Measurements from ENCODE around the gene CATSPER4.

Gene CATSPER4

GRCh38 chr1:26155370-26156284 lies 34.8 kb upstream of the CATSPER4 start:
- H3K4me1 ChIP-seq (ENCODE audit: control insufficient read depth, insufficient read depth, low read length): no peaks in the 10 kb centered on the region
- ChIA-PET POLR2A (interaction anchor here (0.7 kb wide), 1 partner anchor 76 kb away, joined by 4 read pairs; no protein-coding TSS in a partner anchor), CTCF (interaction anchor here (0.6 to 2.7 kb wide), 6 partner anchors 11 to 219 kb away, joined by 3 to 18 read pairs (median 3); partner anchors contain the start of gene ZNF593)
- 0 out of 2 replicates have a peak, but pooled peaks have one; percentile 10 for TF ChIP-seq IKZF3 (tag by site-specific recombination; IDR thresholded peaks at IDR 0.05)
- TF ChIP-seq ZNF585B (tag by site-specific recombination; IDR thresholded peaks at IDR 0.05): no peak
- TF ChIP-seq, protein P1, sequence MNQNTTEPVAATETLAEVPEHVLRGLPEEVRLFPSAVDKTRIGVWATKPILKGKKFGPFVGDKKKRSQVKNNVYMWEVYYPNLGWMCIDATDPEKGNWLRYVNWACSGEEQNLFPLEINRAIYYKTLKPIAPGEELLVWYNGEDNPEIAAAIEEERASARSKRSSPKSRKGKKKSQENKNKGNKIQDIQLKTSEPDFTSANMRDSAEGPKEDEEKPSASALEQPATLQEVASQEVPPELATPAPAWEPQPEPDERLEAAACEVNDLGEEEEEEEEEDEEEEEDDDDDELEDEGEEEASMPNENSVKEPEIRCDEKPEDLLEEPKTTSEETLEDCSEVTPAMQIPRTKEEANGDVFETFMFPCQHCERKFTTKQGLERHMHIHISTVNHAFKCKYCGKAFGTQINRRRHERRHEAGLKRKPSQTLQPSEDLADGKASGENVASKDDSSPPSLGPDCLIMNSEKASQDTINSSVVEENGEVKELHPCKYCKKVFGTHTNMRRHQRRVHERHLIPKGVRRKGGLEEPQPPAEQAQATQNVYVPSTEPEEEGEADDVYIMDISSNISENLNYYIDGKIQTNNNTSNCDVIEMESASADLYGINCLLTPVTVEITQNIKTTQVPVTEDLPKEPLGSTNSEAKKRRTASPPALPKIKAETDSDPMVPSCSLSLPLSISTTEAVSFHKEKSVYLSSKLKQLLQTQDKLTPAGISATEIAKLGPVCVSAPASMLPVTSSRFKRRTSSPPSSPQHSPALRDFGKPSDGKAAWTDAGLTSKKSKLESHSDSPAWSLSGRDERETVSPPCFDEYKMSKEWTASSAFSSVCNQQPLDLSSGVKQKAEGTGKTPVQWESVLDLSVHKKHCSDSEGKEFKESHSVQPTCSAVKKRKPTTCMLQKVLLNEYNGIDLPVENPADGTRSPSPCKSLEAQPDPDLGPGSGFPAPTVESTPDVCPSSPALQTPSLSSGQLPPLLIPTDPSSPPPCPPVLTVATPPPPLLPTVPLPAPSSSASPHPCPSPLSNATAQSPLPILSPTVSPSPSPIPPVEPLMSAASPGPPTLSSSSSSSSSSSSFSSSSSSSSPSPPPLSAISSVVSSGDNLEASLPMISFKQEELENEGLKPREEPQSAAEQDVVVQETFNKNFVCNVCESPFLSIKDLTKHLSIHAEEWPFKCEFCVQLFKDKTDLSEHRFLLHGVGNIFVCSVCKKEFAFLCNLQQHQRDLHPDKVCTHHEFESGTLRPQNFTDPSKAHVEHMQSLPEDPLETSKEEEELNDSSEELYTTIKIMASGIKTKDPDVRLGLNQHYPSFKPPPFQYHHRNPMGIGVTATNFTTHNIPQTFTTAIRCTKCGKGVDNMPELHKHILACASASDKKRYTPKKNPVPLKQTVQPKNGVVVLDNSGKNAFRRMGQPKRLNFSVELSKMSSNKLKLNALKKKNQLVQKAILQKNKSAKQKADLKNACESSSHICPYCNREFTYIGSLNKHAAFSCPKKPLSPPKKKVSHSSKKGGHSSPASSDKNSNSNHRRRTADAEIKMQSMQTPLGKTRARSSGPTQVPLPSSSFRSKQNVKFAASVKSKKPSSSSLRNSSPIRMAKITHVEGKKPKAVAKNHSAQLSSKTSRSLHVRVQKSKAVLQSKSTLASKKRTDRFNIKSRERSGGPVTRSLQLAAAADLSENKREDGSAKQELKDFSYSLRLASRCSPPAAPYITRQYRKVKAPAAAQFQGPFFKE (tag by site-specific recombination; IDR thresholded peaks at IDR 0.05; ENCODE audit: borderline replicate concordance): no peak
- 0 out of 2 replicates have a peak, but pooled peaks have one; percentile 49 for TF ChIP-seq ZNF768 (tag by site-specific recombination; IDR thresholded peaks at IDR 0.05)
- TF ChIP-seq, protein P2, sequence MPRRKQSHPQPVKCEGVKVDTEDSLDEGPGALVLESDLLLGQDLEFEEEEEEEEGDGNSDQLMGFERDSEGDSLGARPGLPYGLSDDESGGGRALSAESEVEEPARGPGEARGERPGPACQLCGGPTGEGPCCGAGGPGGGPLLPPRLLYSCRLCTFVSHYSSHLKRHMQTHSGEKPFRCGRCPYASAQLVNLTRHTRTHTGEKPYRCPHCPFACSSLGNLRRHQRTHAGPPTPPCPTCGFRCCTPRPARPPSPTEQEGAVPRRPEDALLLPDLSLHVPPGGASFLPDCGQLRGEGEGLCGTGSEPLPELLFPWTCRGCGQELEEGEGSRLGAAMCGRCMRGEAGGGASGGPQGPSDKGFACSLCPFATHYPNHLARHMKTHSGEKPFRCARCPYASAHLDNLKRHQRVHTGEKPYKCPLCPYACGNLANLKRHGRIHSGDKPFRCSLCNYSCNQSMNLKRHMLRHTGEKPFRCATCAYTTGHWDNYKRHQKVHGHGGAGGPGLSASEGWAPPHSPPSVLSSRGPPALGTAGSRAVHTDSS (tag by site-specific recombination; IDR thresholded peaks at IDR 0.05): no peak
- H3K9me3 ChIP-seq (ENCODE audit: control insufficient read depth, insufficient read depth, low read depth, low read length): no peaks in the 10 kb centered on the region
- H3K27ac ChIP-seq (ENCODE audit: extremely low read depth, low read depth, low read length): no peak overlapping the region
- H3K36me3 ChIP-seq (ENCODE audit: control insufficient read depth in 2 of 2, insufficient read depth in 1 of 2, low read length in 2 of 2): no peaks in the 10 kb centered on the region
- no peak overlapping the region for H3K4me3 ChIP-seq (ENCODE audit: low read depth, low read length)

DNA sequence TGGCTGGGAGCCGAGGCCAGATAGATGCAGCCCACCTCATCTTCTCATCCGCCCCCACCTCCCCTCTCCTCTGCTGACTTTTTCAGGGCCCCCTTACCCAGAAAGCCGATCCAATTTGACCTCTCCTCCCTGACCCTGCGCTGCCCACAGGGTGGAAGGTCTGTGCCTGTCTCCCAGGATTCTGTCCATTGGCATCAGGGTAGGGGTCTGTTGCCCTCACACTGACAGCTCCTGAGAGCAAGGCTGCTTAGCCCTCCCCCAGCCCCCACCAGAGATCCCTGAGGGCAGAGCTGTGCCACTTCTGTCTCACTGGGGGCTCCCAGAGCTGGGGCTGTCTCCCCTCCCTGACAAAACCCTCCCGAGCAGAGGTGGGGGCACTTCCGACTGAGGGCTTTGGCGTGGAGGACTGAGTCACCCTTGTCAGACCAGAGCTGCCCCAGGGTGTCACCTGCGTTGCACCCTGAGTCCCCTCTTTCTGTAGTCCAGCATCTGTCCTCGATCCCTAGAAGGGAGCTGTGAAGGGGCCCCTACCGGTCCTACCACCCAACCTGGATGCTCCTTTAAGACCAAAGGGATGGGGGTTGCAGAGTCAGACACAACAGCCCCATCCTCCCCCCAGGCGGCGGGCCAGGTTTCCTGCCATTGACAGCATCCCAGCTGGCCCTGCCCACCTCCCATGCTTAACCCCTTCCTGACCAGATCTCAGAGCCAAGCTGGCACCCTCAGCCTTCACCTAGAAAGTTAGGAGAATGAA lies 33.9 kb upstream of the CATSPER4 start:
- CTCF ChIA-PET: interaction anchor here (0.6 to 2.7 kb wide), 9 partner anchors 9 to 218 kb away, joined by 3 to 18 read pairs (median 3); partner anchors contain the start of gene ZNF593
- POLR2A ChIA-PET: interaction anchor here (0.7 to 1.2 kb wide), 2 partner anchors 53 to 75 kb away, joined by 3 to 4 read pairs; no protein-coding TSS in a partner anchor
- no peak overlapping the region for H3K27ac ChIP-seq (ENCODE audit: extremely low read depth, low read depth, low read length)
- H3K9me3 ChIP-seq (ENCODE audit: control insufficient read depth, insufficient read depth, low read depth, low read length): no peaks in the 10 kb centered on the region
- H3K4me3 ChIP-seq (ENCODE audit: low read depth, low read length): no peak overlapping the region
- H3K4me1 ChIP-seq (ENCODE audit: control insufficient read depth, insufficient read depth, low read length): no peaks in the 10 kb centered on the region; the same call in 1 of the 2 replicates
- H3K36me3 ChIP-seq (ENCODE audit: control insufficient read depth in 2 of 2, insufficient read depth in 1 of 2, low read length in 2 of 2): no peaks in the 10 kb centered on the region
- 0 out of 2 replicates have a peak, but pooled peaks have one; percentile 24 for TF ChIP-seq KLF16 (tag by site-specific recombination; IDR thresholded peaks at IDR 0.05)
- no peak for TF ChIP-seq ZNF621 (tag by site-specific recombination; IDR thresholded peaks at IDR 0.05)
- TF ChIP-seq ZBTB48 (tag by site-specific recombination; IDR thresholded peaks at IDR 0.05): peak; percentile 58; the same call in 1 of the 2 replicates
- TF ChIP-seq ZNF558 (tag by site-specific recombination; IDR thresholded peaks at IDR 0.05): no peak
- no peak for TF ChIP-seq ZNF433 (tag by site-specific recombination; IDR thresholded peaks at IDR 0.05; ENCODE audit: low read depth)
- TF ChIP-seq ZNF629 (tag by site-specific recombination; IDR thresholded peaks at IDR 0.05): no peak
- TF ChIP-seq GLIS2 (tag by site-specific recombination; IDR thresholded peaks at IDR 0.05): peak; percentile 50; the same call in 1 of the 2 replicates
- TF ChIP-seq MYNN (tag by site-specific recombination; IDR thresholded peaks at IDR 0.05; ENCODE audit: borderline replicate concordance): no peak
- no peak for TF ChIP-seq KLF9 (tag by site-specific recombination; IDR thresholded peaks at IDR 0.05; ENCODE audit: low read depth)
- no peak for TF ChIP-seq ZSCAN16 (tag by site-specific recombination; IDR thresholded peaks at IDR 0.05)
- TF ChIP-seq ZNF530 (tag by site-specific recombination; IDR thresholded peaks at IDR 0.05; ENCODE audit: low read depth): no peak
- TF ChIP-seq PATZ1 (tag by site-specific recombination; IDR thresholded peaks at IDR 0.05): 0 out of 2 replicates have a peak, but pooled peaks have one; percentile 35
- no peak for TF ChIP-seq IKZF3 (tag by site-specific recombination; IDR thresholded peaks at IDR 0.05)
- TF ChIP-seq, protein P3, sequence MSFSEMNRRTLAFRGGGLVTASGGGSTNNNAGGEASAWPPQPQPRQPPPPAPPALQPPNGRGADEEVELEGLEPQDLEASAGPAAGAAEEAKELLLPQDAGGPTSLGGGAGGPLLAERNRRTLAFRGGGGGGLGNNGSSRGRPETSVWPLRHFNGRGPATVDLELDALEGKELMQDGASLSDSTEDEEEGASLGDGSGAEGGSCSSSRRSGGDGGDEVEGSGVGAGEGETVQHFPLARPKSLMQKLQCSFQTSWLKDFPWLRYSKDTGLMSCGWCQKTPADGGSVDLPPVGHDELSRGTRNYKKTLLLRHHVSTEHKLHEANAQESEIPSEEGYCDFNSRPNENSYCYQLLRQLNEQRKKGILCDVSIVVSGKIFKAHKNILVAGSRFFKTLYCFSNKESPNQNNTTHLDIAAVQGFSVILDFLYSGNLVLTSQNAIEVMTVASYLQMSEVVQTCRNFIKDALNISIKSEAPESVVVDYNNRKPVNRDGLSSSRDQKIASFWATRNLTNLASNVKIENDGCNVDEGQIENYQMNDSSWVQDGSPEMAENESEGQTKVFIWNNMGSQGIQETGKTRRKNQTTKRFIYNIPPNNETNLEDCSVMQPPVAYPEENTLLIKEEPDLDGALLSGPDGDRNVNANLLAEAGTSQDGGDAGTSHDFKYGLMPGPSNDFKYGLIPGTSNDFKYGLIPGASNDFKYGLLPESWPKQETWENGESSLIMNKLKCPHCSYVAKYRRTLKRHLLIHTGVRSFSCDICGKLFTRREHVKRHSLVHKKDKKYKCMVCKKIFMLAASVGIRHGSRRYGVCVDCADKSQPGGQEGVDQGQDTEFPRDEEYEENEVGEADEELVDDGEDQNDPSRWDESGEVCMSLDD (tag by site-specific recombination; IDR thresholded peaks at IDR 0.05): 0 out of 2 replicates have a peak, but pooled peaks have one; percentile 17

Measured in HEK293 (cell line).